NCI-H1105 (cell line): Measurements from ENCODE around the gene CATSPERB.
"Not testable (repeated sequence)": the region's sequence is repeated elsewhere in the genome, so short reads cannot be mapped to it uniquely, and the experiment has no call there.

Experiments used
- DNase-seq: peaks from one replicate; lab custom pipeline; 2025; lab: John Stamatoyannopoulos, UW

CATSPERB gene

DNA sequence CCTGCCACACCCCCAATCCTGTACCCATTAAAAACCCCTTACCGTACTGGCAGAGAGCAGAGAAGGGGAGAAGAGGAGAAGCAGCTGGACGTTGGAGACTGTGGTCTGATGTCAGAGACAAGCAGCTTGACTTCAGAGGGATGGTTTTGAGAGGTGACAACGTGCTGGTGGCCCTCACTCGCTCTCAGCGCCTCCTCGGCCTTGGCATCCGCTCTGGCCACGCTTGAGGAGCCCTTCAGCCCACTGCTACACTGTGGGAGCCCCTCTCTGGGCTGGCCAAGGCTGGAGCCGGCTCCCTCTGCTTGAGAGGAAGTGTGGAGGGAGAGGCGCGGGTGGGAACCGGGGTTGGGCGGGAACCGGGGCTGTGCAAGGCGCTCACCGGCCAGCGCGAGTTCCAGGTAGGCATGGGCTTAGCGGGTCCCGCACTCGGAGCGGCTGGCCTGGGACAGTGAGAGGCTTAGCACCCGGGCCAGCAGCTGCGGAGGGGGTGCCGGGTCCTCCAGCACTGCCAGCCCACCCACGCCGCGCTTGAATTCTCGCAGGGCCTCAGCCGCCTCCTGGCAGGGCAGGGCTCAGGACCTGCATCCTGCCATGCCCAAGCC lies 154.2 kb downstream of the CATSPERB start:
- DNase-seq, result no peak

DNA sequence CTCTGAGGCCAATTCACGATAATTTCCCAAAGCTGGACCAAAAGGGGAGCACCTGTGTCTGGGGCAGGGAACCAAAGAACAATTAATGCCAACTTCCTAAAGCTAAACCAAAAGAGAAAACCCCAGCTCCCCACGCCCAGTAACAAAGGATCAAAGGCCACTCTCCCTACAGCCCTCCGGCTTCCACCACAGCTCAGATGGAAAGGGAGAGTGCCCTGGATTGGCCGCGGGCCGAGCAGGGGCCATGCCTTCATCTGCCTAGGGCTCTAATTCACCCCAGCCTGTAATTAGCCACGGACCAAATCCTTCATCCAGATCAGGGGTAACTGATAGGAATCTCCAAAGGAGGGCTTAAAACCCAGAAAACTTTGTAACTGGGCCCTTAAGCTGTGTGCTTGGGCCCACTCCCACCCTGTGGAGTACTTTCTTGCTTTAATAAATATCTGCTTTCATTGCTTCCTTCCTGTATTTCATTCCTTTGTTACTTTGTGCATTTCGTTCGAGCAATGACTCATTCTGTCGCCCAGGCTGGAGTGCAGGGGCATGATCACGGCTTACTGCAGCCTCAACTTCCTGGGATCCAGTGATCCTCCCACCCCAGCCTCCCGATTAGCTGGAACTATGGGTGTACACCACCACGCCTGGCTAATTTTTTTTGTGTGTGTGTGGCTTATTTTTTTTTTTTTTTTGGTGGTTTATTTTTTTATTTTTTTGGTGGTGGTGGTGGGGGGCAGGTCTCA lies 156.2 kb downstream of the CATSPERB start:
- no peak for DNase-seq

DNA sequence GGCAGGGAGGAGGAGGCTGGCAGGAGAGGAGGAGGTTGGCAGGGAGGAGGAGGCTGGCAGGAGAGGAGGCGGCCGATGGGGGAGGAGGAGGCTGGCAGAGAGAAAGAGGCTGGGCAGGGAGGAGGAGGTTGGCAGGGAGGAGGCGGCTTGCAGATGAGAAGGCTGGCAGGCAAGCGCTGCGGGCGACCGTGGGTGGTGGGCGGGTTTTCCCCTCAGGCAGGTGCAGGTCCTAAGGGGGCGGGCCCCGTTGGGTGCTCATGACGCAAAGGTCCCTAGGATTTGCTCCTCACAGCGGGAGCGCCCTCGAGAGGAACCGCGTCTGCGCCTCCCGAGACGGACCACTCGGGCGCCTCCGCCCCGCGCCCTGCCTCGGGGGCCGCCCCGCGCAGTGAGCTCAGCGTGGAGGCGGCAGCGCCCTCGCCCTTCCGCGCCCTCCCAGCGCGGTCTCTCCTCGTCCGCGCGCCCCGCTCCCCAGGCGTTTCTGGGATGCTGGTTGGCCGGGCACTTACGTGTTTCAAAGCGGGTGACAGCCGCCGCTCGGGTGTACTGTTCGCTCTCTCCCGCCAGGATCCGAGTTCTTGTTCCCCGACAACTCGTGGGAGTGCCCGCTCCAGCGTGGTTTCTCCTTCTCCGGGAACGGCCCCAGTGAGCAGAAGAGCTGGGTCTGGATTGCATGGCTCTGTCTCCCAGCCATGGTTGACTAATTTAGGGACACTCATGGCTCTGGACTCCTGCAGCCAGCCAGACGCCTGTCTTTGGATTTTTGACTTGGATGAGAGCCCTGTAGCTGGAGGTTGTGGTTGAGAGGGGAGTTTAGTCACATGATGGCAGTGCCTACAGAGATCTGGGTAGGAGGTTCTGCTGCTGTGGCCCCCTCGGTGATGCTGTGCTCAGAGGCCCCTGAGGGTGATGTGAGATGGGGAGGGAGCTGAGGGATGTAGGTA lies 157.7 kb downstream of the CATSPERB start:
- DNase-seq, result peak; percentile 89

DNA sequence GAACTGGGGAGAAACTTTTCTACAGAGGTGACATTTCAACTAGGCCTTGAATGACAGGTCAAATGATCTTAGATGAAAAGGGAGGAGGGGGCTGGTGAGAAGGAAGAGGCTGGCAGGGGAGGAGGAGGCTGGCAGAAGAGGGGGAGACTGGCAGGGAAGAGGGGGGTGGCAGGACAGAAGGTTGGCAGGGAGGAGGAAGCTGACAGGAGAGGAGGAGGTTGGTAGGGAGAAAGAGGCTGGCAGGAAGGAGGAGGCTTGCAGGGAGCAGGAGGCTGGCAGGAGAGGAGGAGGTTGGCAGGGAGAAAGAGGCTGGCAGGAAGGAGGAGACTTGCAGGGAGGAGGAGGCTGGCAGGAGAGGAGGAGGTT lies 158.4 kb downstream of the CATSPERB start:
- no peak for DNase-seq

DNA sequence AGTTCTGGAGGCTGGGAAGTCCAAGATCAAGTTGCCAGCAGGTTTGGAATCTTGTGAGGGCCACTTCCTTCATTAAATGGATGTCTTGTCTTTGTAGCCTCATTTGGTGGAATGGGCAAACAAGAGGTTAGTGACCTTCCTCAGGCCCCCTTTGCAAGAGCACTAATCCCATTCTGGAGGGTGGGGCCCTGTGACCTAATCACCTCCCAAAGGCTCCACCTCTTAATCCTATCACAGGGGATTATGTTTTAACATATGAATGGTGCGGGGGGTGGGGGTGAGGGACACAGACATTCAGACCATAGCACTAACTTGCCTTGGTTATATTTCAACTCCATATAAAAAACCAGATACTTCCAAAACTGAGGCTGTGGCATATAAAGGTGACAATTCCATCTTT lies 161.9 kb downstream of the CATSPERB start:
- no peak for DNase-seq

DNA sequence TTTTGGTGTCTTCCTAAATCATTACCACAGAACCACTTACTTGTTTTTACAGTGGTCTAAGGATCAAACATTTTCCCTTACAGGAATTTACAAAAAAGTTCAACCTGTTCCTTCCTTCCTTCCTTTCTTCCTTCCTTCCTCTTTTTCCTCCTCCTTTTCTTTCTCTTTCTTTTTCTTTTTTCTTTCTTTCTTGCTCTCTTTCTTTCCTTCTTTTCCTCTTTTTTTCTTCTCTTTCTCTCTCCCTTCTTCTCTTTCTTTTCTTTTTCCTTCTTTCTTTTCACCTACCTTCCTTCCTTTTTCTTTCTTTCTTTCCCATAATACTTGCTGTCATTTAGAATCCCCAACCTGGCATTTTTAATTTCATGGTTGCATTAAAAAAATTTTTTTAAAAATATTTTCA lies 162.6 kb downstream of the CATSPERB start:
- no peak for DNase-seq

DNA sequence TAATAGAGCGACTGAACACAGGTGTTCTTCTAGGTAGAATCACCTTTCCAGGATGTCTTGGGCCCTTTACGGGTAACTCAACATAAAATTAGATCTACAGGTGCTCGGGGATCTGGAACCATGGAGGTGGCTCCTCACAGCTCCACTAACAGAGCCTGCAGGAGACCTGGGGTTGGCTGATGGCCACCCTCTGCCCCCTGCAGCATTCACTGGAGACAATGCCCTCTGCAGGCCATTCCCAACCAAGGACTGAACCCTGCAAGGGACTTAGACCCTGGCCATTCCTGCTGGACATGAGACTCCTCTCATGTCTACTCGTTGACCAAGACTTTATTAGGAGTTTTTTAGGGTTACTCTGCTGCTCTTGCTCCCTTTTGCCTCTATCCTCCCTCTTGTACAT lies 163.3 kb downstream of the CATSPERB start:
- no peak for DNase-seq

DNA sequence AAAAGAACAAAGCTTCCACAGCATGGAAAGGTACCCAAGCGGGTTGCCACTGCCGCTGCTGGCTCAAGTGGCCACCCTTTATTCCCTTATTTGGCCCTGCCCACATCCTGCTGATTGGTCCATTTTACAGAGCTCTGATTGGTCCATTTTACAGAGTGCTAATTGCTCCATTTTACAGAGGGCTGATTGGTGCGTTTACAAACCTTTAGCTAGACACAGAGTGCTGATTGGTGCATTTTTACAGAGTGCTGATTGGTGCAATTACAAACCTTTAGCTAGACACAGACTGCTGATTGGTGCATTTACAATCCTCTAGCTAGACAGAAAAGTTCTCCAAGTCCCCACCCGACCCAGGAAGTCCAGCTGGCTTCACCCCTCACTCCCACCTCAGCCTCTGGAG lies 164.1 kb downstream of the CATSPERB start:
- DNase-seq, result not testable (repeated sequence)

DNA sequence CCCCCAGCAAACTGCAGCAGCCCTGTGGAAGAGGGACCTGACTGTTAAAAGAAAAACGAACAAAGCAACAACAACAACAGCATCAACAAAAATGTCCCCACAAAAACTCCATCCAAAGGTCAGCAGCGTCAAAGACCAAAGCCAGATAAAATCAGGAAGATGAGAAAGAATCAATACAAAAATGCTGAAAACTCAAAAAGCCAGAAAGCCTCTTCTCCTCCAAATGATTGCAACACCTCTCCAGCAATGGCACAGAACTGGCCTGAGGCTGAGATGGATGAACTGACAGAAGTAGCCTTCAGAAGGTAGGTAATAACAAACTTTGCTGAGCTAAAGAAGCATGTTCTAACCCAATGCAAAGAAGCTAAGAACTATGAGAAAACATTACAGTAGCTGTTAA lies 176.4 kb downstream of the CATSPERB start:
- DNase-seq, result no peak

DNA sequence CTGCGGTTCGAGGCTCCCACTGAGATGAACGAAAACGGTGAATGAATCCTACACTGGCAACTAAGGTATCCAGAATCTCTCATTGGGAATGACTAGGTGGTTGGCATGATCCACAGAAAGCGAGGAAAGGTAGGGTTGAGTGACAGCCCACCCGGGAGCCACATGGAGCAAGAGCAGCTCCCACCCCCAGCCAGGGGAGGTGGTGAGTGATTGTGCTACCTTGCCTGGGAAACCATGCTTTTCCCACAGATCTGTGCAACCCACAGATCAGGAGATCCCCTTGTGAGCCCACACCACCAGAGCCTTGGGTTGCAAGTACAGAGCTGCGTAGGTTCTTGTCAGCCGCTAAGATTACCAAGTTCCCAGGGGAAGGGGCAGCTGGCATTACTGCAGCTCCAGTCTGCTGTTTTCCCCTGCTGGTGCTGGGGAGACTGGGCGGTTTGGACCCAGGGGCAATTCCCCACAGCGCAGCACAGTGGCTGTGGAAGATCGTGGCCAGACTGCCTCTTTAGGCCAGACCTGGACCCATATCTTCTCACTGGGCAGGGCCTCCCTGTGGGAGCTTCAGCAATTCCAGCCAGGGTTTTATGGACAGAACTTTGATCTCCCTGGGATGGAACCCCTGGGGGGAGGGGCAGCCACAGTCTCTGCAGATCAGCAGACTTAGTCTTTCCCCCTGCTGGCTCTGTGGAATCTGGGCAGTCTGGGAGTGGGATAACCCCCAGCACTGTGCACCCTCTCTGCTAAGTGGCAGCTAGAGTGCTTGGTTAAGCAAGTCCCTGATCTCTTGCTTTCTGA lies 177.2 kb downstream of the CATSPERB start:
- no peak for DNase-seq

DNA sequence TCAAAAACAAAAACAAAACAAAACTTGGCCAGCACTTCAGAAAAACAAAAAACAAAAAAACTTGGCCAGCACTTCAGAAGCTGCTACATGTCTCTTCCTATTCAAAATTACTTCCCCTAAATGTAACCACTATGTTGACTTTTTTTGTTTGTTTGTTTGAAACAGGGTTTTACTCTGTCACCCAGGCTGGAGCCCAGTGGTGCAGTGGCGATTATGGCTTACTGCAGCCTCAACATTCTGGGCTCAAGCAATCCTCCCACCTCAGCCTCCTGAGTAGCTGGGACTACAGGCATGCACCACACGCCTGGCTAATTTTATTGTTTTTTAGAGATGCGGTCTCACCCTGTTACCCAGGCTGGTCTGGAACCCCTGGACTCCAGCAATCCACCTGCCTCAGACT lies 183.8 kb downstream of the CATSPERB start:
- no peak for DNase-seq

DNA sequence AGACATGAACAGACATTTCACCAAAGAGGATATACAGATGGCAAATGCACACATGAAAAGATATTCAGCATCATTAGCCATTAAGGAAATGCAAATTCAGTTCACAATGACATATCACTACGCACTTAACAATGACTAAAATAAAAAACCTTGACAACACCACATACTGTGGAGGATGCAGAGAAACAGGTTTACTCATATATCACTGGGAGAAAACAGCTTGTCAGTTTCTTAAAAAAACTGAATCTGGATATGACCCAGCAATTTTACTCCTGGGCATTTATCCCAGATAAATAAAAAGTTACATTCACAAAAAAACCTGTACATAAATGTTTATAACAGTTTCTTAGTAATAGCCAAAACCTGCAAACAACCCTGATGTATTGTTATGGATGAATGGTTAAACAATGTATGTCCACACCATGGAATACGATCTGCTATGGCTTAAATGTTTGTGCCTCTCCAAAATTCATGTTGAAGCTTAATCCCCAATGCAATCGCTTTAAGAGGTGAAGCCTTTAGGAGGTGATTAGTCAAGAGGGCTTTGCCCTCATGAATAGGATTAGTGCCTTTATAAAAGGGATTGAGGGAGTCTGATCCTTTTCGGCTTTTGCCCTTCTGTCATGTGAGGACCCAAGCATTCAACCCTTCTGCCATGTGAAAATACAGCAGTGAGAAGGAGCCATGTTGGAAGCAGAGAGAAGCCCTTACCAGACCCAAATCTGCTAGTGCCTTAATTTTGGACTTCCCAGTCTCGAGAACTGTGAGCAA lies 185.8 kb downstream of the CATSPERB start:
- DNase-seq, result peak; percentile 3

DNA sequence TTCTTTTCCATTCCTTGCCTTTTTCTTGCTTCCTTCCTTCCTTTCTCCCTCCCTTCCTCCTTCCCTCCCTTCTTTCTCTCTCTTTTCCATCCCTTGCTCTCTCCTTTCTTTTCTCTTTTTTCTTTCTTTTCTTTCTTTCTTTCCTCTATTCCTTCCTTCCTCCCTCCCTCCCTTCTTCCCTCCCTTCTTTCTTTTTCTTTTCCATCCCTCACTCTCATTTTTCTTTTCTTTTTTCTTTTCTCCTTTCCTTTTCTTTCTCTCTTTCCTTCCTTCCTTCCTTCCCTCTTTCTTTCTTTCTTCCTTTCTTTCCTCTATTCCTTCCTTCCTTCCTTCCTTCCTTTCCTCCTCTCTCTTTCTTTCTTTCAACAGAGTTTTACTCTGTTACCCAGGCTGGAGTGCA lies 186.7 kb downstream of the CATSPERB start:
- DNase-seq, result no peak

DNA sequence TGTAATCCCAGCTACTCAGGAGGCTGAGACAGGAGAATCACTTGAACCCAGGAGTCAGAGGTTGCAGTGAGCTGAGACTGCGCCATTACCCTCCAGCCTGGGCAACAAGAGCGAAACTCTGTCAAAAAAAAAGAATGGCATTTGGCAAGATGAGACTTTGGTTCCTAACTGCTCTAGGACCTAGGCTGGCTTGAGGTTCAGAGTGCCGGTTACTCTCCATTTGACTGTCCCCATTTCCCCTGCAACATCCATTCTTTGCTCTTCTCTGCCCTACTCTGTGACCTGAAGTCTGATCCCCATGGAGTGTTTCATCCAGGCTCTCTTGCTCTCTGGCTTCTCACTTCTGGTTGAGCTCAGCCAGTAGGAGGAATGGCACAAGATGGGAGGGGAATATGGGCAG lies 195.6 kb downstream of the CATSPERB start:
- no peak for DNase-seq

DNA sequence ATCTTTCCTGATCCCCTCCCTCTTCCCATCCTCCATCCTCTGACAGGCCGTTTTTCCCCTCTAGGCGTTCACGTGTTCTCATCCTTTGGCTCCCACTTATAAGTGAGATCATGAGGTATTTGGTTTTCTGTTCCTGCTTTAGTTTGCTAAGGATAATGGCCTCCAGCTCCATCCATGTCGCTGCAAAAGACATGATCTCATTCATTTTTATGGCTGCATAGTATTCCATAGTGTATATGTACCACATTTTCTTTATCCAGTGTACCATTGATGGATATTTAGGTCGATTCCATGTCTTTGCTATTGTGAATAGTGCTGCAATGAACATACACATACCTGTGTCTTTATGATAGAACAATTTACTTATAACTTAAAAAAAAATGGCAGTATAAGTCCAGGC lies 197.8 kb downstream of the CATSPERB start:
- DNase-seq, result not testable (repeated sequence)

DNA sequence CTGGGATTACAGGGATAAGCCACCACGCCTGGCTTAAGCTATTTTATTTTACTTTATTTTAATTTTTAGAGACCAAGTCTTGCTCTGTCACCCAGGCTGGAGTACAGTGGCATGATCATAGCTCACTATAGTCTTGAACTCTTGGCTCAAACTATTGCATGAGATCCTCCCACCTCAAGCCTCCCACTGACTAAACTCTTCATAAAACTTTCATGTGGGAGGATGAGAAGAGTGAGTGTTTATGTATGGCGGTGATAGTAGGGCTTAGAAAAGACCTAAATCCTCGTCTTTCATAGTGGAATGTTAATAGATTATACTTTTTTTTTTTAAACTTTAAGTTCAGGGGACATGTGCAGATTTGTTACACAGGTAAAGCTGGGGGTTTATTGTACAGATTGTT lies 198.3 kb downstream of the CATSPERB start:
- no peak for DNase-seq
